T-helper 9 cell (primary cell): ENCODE results near the gene HMGCR.

Experiments
- DNase-seq: peaks from one replicate; pipeline ENCODE4 v3.0.0-alpha.2; 2020

HMGCR gene

GRCh38 chr5:75389430-75389829 is 52.4 kb downstream of the HMGCR start:
- DNase-seq, result no peak

DNA sequence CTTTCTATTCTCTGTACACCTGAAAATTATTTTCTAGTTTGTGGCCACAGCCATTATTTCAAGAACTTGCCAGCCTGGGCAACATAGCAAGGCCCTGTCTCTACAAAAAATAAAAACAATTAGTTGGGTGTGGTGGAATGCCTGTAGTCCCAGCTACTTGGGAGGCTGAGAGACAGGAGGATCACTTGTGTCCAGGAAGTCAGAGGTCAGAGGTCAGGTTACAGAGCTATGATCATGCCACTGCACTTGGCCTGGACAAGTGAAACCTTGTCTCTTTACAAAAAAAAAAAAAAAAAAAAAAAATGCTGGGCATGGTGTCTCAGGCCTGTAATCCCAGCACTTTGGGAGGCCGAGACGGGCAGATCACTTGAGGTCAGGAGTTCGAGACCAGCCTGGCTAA is 58.3 kb downstream of the HMGCR start:
- no peak for DNase-seq

DNA sequence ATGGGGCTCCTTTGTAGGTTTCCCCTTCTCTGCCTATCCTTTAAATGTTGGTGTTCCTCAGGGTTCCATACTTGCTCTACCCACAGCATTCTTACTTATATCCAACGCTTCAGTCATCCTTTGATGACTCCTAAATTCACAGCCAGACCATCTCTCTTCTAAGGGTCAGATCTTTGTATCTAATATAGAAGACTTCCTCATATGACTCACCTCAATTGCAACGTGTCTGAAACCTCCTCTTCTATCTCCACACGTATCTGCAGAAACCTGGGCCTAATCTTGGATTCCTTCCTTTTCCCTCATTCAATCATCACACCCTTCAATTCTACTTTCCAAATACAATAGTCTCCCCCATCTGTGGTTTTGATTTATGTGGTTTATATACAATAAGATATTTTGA is 68.3 kb downstream of the HMGCR start:
- DNase-seq, result no peak
